HepG2 (cell line): ENCODE results near the gene GNG3. TPM values are rescaled to one million over a fixed set of nuclear protein-coding genes. Genes with fewer than 3 reads are reported as not detected.
A peak's percentile ranks its signal among the peaks of the same experiment; 100 is the strongest.

Experiments
- ASH2L ChIP-seq: fragments of 300-600, 200-600 bp; sonication (generic); IDR thresholded peaks from 2 replicates; pipeline ENCODE4 v1.7.0; 2017; ENCODE audit warnings: low read depth, mild to moderate bottlenecking, moderate library complexity, mixed read lengths, low read length; ENCODE audit not compliant: insufficient read length
- BRCA1 ChIP-seq: sonication (generic); formaldehyde crosslinking; IDR thresholded peaks from 2 replicates; pipeline ENCODE4 v1.4.0; 2020; ENCODE audit warnings: missing genetic modification reagents
- CREBL2 ChIP-seq: sonication (generic); formaldehyde crosslinking; IDR thresholded peaks from 2 replicates; pipeline ENCODE4 v1.8.1; 2023; ENCODE audit warnings: missing genetic modification reagents, mild to moderate bottlenecking, borderline replicate concordance
- ELF1 ChIP-seq: sonication (generic); formaldehyde crosslinking; IDR thresholded peaks from 2 replicates; pipeline ENCODE4 v1.4.0; 2020; ENCODE audit warnings: missing genetic modification reagents
- HMGA1 ChIP-seq: sonication (generic); formaldehyde crosslinking; conservative IDR thresholded peaks from 2 replicates; pipeline ENCODE4 v1.4.0; 2020; ENCODE audit warnings: missing genetic modification reagents
- MTA1 ChIP-seq: sonication (generic); formaldehyde crosslinking; IDR thresholded peaks from 2 replicates; pipeline ENCODE4 v1.4.0; 2020; ENCODE audit warnings: missing genetic modification reagents, mild to moderate bottlenecking, borderline replicate concordance
- MYC ChIP-seq: sonication (generic); formaldehyde crosslinking; IDR thresholded peaks from 2 replicates; pipeline ENCODE4 v1.9.0; 2021; ENCODE audit warnings: missing genetic modification reagents, borderline replicate concordance
- NKX3-1 ChIP-seq: sonication (generic); formaldehyde crosslinking; IDR thresholded peaks from 2 replicates; pipeline ENCODE4 v1.5.0; 2020; ENCODE audit warnings: missing genetic modification reagents
- NRL ChIP-seq: sonication (generic); formaldehyde crosslinking; IDR thresholded peaks from 2 replicates; pipeline ENCODE4 v1.5.0; 2020; ENCODE audit warnings: missing genetic modification reagents, mild to moderate bottlenecking, moderate library complexity, borderline replicate concordance
- PLRG1 ChIP-seq: fragments of 450-650 bp; conservative IDR thresholded peaks from 2 replicates; pipeline ENCODE4 v1.6.1; 2016
- RBFOX2 ChIP-seq: fragments of 200-400 bp; formaldehyde crosslinking; IDR thresholded peaks from 2 replicates; pipeline ENCODE4 v1.6.1; 2017; ENCODE audit warnings: low read depth, mild to moderate bottlenecking, low read length
- RBM39 ChIP-seq: fragments of 200-400 bp; formaldehyde crosslinking; IDR thresholded peaks from one replicate; pipeline ENCODE4 v1.6.1; 2018; ENCODE audit warnings: antibody characterized with exemption, mild to moderate bottlenecking, low read depth, low read length; ENCODE audit not compliant: poor library complexity, severe bottlenecking
- SRF ChIP-seq: IDR thresholded peaks from 2 replicates; pipeline ENCODE4 v1.6.1; 2011; ENCODE audit warnings: mild to moderate bottlenecking, low read depth, low read length, moderate library complexity
- SSRP1 ChIP-seq: IDR thresholded peaks from 2 replicates; pipeline ENCODE4 v1.6.1; 2016; ENCODE audit warnings: control low read depth
- SYNCRIP ChIP-seq: fragments of 200-400 bp; formaldehyde crosslinking; IDR thresholded peaks from 2 replicates; pipeline ENCODE4 v1.6.1; 2018; ENCODE audit warnings: mild to moderate bottlenecking, low read depth, low read length; ENCODE audit not compliant: insufficient read depth
- TBX2 ChIP-seq: sonication (generic); formaldehyde crosslinking; IDR thresholded peaks from 2 replicates; pipeline ENCODE4 v1.5.0; 2020; ENCODE audit warnings: missing genetic modification reagents, mild to moderate bottlenecking, borderline replicate concordance
- TFDP1 ChIP-seq: IDR thresholded peaks from 2 replicates; pipeline ENCODE4 v1.6.1; 2016; ENCODE audit warnings: missing compliant biosample characterization, missing genetic modification reagents, borderline replicate concordance
- ZBTB14 ChIP-seq: sonication (generic); formaldehyde crosslinking; IDR thresholded peaks from 2 replicates; pipeline ENCODE4 v1.4.0; 2020; ENCODE audit warnings: missing genetic modification reagents
- ZMYM4 ChIP-seq: sonication (generic); formaldehyde crosslinking; IDR thresholded peaks from 2 replicates; pipeline ENCODE4 v1.8.1; 2023; ENCODE audit warnings: mild to moderate bottlenecking, missing genetic modification reagents
- ZNF343 ChIP-seq: sonication (generic); formaldehyde crosslinking; IDR thresholded peaks from 2 replicates; pipeline ENCODE4 v1.4.0; 2020; ENCODE audit warnings: mild to moderate bottlenecking, missing genetic modification reagents
- ZNF574 ChIP-seq: sonication (generic); formaldehyde crosslinking; IDR thresholded peaks from 2 replicates; pipeline ENCODE4 v1.4.0; 2020; ENCODE audit warnings: missing genetic modification reagents
- ZNF761 ChIP-seq: sonication (generic); formaldehyde crosslinking; conservative IDR thresholded peaks from 2 replicates; pipeline ENCODE4 v1.4.0; 2020; ENCODE audit warnings: mild to moderate bottlenecking, missing genetic modification reagents
- ZNF839 ChIP-seq: sonication (generic); formaldehyde crosslinking; IDR thresholded peaks from 2 replicates; pipeline ENCODE4 v1.4.0; 2020; ENCODE audit warnings: missing genetic modification reagents, mild to moderate bottlenecking, borderline replicate concordance
- ZNF850 ChIP-seq: sonication (generic); formaldehyde crosslinking; conservative IDR thresholded peaks from 2 replicates; pipeline ENCODE4 v1.9.0; 2021; ENCODE audit warnings: mild to moderate bottlenecking, missing genetic modification reagents
- polyA plus RNA-seq, 8 experiments: library from polyadenylated mRNA; depleted of rRNA in 3 of 8; stranded (reverse) in 7 of 8; unstranded in 1 of 8; fragments of >200 nt; fragmentation: Illumina TruSeq in 4 of 8; extraction: Trizol in 4 of 8; gene quantifications; 2 replicates each; pipeline versions ENCODE4 v1.2.1 to v1.2.3, GENCODE V29; 2011 to 2016; ENCODE audit warnings: low read depth in 4 of 8, missing spikeins in 1 of 8, mixed read lengths in 1 of 8; ENCODE audit not compliant: insufficient read depth in 1 of 8
- total RNA-seq, 5 experiments: library from RNA; depleted of rRNA; stranded (reverse); fragments of >200 nt; fragmentation: Illumina TruSeq; extraction: Trizol; gene quantifications; 2 replicates each; pipeline ENCODE4 v1.2.3, GENCODE V29; 2016; ENCODE audit warnings: low read depth in 1 of 5

The GNG3 gene
- total and polyA plus RNA-seq, 2 of the 13 experiments (the other 11 are each of a cell fraction or from before 2014, with no cell fraction given) = not detected

GRCh38 chr11:62727165-62727871, 19.8 kb downstream of the GNG3 start, which contains the start of gene HNRNPUL2 (continued):
- TF ChIP-seq RBFOX2 (peak; percentile 98), CREBL2 (no peak; the same call in 1 of the 2 replicates), RBM39 (peak; percentile 17), NKX3-1 (peak; percentile 89), ZNF850 (no peak), ZMYM4 (peak; percentile 84), TFDP1 (CRISPR knock-in tag) (peak; percentile 98), MTA1 (CRISPR knock-in tag) (no peak), NRL (CRISPR knock-in tag) (peak; percentile 82; the same call in 1 of the 2 replicates), ASH2L (peak; percentile 85), SSRP1 (CRISPR knock-in tag) (no peak), ELF1 (peak; percentile 87), TBX2 (peak; percentile 74; the same call in 1 of the 2 replicates), ZNF839 (CRISPR knock-in tag) (no peak; the same call in 1 of the 2 replicates), SRF (no peak), MYC (CRISPR knock-in tag) (peak; percentile 92), HMGA1 (CRISPR knock-in tag) (no peak), ZNF761 (CRISPR knock-in tag) (peak; percentile 95), PLRG1 (no peak), SYNCRIP (no peak), ZNF574 (CRISPR knock-in tag) (peak; percentile 88), ZBTB14 (CRISPR knock-in tag) (peak; percentile 91), BRCA1 (CRISPR knock-in tag) (no peak; the same call in 1 of the 2 replicates), ZNF343 (CRISPR knock-in tag) (no peak)
